Gastroesophageal sphincter (tissue), 4 donors: Measurements from ENCODE around the gene NFKB1. TPM values are rescaled to one million over a fixed set of nuclear protein-coding genes. Genes with fewer than 3 reads are reported as not detected.

Experiments used
- ATAC-seq: fragments of 150-250 bp; one replicate; pipeline ENCODE4 v1.9.1; 2016; ENCODE audit warnings: mild to moderate bottlenecking, moderate library complexity
- H3K27ac ChIP-seq, 4 donors: fragments of 200-600 bp; sonication (generic) in 3 of 4; 1 replicate in 3 of 4; 2 replicates in 1 of 4; pipeline ENCODE4 v1.5.1; 2016 to 2019
- H3K27me3 ChIP-seq: fragments of 200-600 bp; sonication (generic); one replicate; pipeline ENCODE4 v1.5.1; 2019
- H3K36me3 ChIP-seq, 2 donors: fragments of 200-600 bp; sonication (generic); one replicate each; pipeline ENCODE4 v1.5.1; 2019; ENCODE audit warnings: control low read depth in 1 of 2
- H3K4me1 ChIP-seq, 3 donors: fragments of 200-600 bp; sonication (generic); 1 replicate in 2 of 3; 2 replicates in 1 of 3; pipeline ENCODE4 v1.5.1; 2016 to 2019; ENCODE audit warnings: control low read depth in 2 of 3
- H3K4me3 ChIP-seq, 2 donors: fragments of 200-600 bp; sonication (generic); one replicate each; pipeline ENCODE4 v1.5.1; 2019; ENCODE audit warnings: mild to moderate bottlenecking in 1 of 2, moderate library complexity in 1 of 2
- H3K9me3 ChIP-seq, 3 donors: fragments of 200-600 bp; sonication (generic); one replicate each; pipeline ENCODE4 v1.5.1; 2017 to 2019; ENCODE audit warnings: control low read depth in 2 of 3
- EP300 ChIP-seq: sonication (generic); formaldehyde crosslinking; IDR thresholded peaks from one replicate; pipeline ENCODE4 v1.6.1; 2017; ENCODE audit warnings: antibody characterized with exemption, mild to moderate bottlenecking
- POLR2A ChIP-seq, 2 donors: fragments of 450-650 bp; IDR thresholded peaks; one replicate each; pipeline ENCODE4 v1.6.1; 2017; ENCODE audit warnings: antibody characterized with exemption in 2 of 2, mild to moderate bottlenecking in 2 of 2, moderate library complexity in 1 of 2
- POLR2AphosphoS5 ChIP-seq: sonication (generic); formaldehyde crosslinking; IDR thresholded peaks from one replicate; pipeline ENCODE4 v1.6.1; 2017; ENCODE audit warnings: antibody characterized with exemption
- WGBS, 2 donors: methylation state at CpG; one replicate each; pipeline ENCODE4 v1.1.5; 2018; ENCODE audit warnings: low coverage in 1 of 2; 5-methylcytosine and 5-hydroxymethylcytosine counted together
- total RNA-seq, 4 donors: library from RNA; depleted of rRNA; stranded (reverse); fragments of >200 nt; gene quantifications; one replicate each; pipeline ENCODE4 v1.1.0, GENCODE V29; 2016
- TF ChIP-seq, protein P1 (sequence below), 4 experiments: fragments of 200-600 bp in 2 of 4; fragments of 450-650 bp in 2 of 4; sonication (generic) in 1 of 4; IDR thresholded peaks; one replicate each; pipeline ENCODE4 v1.5.1; 2017 to 2019; ENCODE audit warnings: antibody characterized with exemption in 4 of 4, mild to moderate bottlenecking in 2 of 4, moderate library complexity in 2 of 4

The NFKB1 gene
- total RNA-seq, 4 donors from 2014 or later, result 27.6 to 50.1 (median 43.8) TPM

DNA sequence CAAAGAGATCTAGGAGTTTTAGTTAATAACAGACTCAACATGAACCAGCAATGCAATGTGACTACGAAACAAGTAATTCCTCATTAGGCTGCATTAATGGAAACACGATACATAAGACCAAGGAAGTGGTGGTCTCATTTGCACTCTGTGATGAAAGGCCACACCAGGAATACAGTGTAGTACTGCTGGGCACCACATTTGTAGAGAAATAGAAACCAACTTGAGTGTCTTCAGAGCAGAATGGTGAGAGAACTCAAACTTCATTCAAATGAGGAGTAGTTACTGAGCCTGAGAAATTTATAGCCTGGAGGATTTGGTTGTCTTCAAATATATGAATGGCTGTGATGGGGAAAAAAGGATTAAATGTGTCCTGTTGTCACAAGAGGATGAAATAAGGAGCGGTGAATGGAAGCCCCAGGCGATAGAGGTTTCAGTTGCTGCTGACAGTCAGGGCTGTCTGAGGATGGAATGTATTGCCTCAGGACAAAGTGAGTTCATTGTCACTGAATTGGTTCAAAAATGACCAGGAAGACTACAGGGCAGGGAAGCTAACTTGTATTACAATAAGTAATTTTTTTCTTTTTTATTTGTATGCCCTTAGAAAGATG, 50.9 kb downstream of the NFKB1 start:
- 93 to 95% methylated on average over 4 of the region's 4 CpGs for WGBS, 2 donors
- H3K4me1 ChIP-seq, result peaks cover 8 to 37% (median 14%) of the 10 kb centered on the region in 3 donors
- H3K27me3 ChIP-seq, result no peaks in the 10 kb centered on the region
- H3K9me3 ChIP-seq, result no peaks in the 10 kb centered on the region
- TF ChIP-seq, protein P1, sequence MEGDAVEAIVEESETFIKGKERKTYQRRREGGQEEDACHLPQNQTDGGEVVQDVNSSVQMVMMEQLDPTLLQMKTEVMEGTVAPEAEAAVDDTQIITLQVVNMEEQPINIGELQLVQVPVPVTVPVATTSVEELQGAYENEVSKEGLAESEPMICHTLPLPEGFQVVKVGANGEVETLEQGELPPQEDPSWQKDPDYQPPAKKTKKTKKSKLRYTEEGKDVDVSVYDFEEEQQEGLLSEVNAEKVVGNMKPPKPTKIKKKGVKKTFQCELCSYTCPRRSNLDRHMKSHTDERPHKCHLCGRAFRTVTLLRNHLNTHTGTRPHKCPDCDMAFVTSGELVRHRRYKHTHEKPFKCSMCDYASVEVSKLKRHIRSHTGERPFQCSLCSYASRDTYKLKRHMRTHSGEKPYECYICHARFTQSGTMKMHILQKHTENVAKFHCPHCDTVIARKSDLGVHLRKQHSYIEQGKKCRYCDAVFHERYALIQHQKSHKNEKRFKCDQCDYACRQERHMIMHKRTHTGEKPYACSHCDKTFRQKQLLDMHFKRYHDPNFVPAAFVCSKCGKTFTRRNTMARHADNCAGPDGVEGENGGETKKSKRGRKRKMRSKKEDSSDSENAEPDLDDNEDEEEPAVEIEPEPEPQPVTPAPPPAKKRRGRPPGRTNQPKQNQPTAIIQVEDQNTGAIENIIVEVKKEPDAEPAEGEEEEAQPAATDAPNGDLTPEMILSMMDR (IDR thresholded peaks at IDR 0.05), result no peak
- TF ChIP-seq POLR2AphosphoS5 (no peak), EP300 (no peak), POLR2A (IDR thresholded peaks at IDR 0.05) (no peak)
- no peak for ATAC-seq
- no peak overlapping the region for H3K4me3 ChIP-seq
- peaks cover 0 to 11% of the 10 kb centered on the region in 2 donors for H3K36me3 ChIP-seq
- no peak overlapping the region for H3K27ac ChIP-seq

DNA sequence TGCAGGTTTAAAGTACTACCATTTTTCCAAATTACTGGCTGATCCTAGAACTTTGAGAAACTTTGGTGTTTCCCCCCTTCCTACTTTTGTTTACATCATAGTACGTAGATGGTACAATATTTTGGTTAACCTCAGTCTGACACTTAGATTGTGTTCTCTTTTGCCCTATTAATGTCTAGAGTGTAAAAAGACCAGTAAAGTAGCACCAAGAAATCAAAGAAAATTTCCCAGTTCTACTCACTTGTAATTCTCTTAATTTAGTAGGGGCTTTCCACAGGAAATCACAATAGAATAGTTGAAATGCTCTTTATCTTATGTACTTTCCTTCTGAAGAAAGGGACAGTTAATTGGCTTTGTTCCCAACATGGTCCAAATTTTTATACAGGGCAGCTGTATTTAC, 51.6 kb downstream of the NFKB1 start:
- ATAC-seq, result no peak
- Histone ChIP-seq H3K4me1 (peaks cover 8 to 44% (median 14%) of the 10 kb centered on the region in 3 donors), H3K27me3 (no peaks in the 10 kb centered on the region), H3K4me3 (no peak overlapping the region), H3K27ac (peak overlapping the region in 1 of 4 donors; percentile 20), H3K36me3 (peaks cover 0 to 11% of the 10 kb centered on the region in 2 donors), H3K9me3 (no peaks in the 10 kb centered on the region)
- 0 to 23% methylated on average over 1 of the region's 1 CpG for WGBS, 2 donors
- TF ChIP-seq EP300, result no peak
- TF ChIP-seq, protein P1 (IDR thresholded peaks at IDR 0.05), result no peak
- no peak for TF ChIP-seq POLR2A (IDR thresholded peaks at IDR 0.05)
- TF ChIP-seq POLR2AphosphoS5, result no peak

DNA sequence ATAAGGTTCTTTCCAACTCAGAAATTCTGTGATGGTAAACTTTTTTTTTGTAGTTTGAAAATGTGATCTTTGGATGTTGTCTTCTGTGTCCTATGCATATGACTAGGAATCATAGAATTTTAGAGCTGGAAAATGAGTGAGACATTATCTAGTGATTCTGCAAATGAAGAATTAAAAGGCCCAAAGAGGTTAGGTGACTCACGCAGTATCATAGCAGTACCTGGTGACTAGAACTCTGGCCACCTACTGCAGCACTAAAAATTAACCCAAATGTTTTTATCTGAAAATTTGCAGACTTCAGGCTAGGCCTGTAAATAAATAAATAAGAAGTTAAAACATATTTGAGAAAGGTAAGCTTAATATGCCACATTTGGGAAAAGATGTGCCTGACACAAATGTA, 52.8 kb downstream of the NFKB1 start:
- ATAC-seq, result no peak

DNA sequence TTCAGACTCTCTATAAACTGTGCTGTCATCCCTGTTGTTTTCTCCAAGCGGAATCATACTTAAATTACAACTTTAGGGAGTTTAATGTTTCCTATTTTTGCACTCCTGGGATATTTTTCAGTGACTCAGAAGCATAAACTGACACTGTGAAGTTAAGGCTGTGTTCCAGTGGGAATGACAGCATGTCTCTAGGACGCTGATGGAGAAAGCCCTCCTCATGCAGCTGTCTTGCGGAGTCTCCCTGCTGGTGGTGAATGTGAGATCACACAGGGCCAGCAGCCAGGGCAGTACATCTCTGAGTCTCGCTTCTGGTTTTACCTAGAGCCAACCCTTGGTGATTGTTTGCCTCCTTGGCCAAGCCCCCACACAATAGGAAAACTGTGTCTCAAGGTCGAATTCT, 53.3 kb downstream of the NFKB1 start:
- no peaks in the 10 kb centered on the region for H3K9me3 ChIP-seq
- H3K27me3 ChIP-seq, result no peaks in the 10 kb centered on the region
- H3K4me1 ChIP-seq, result peaks cover 8 to 47% (median 14%) of the 10 kb centered on the region in 3 donors
- ATAC-seq, result peak; percentile 83
- no peaks in the 10 kb centered on the region for H3K36me3 ChIP-seq
- H3K4me3 ChIP-seq, result no peak overlapping the region
- WGBS, 2 donors, result 15 to 21% methylated on average over 5 of the region's 5 CpGs
- H3K27ac ChIP-seq, result peak overlapping the region in 3 of 4 donors; percentile 29 to 36 (median 35)
- TF ChIP-seq EP300, result no peak
- TF ChIP-seq, protein P1 (IDR thresholded peaks at IDR 0.05), result no peak
- no peak for TF ChIP-seq POLR2AphosphoS5
- TF ChIP-seq POLR2A (IDR thresholded peaks at IDR 0.05), result no peak

More for the DNA sequence above, 52.8 kb downstream of the NFKB1 start:
- no peaks in the 10 kb centered on the region for H3K9me3 ChIP-seq
- no peaks in the 10 kb centered on the region for H3K36me3 ChIP-seq
- 63 to 86% methylated on average over 1 of the region's 1 CpG for WGBS, 2 donors
- no peak for TF ChIP-seq POLR2A (IDR thresholded peaks at IDR 0.05)
- TF ChIP-seq, protein P1 (IDR thresholded peaks at IDR 0.05), result no peak
- no peak for TF ChIP-seq EP300
- no peak for TF ChIP-seq POLR2AphosphoS5
- H3K27me3 ChIP-seq, result no peaks in the 10 kb centered on the region
- no peak overlapping the region for H3K4me3 ChIP-seq
- H3K4me1 ChIP-seq, result peaks cover 8 to 44% (median 14%) of the 10 kb centered on the region in 3 donors
- peak overlapping the region in 3 of 4 donors; percentile 29 to 36 (median 35) for H3K27ac ChIP-seq

DNA sequence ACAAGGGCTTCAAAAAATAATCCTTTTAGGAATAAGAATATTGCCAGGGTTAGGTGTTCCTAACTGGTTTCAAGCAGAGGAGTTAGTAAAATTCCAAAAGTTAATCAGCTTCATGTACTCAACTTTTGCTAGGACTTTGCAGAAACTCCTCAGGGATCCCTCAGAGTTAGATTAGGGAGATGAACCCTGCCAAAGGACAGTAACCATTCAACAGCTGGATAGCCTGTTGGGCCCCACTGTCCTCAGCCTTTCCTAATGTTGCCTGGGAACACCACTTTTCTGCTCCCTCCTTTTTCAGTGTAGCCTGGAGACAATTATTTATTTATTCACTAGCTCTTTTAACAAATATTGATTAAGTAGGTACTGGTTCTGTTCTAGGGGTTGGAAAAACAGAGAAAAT, 53.8 kb downstream of the NFKB1 start:
- Histone ChIP-seq H3K4me3 (no peak overlapping the region), H3K27ac (peak overlapping the region in 3 of 4 donors; percentile 29 to 36 (median 35)), H3K9me3 (no peaks in the 10 kb centered on the region), H3K36me3 (no peaks in the 10 kb centered on the region), H3K4me1 (peaks cover 8 to 52% (median 14%) of the 10 kb centered on the region in 3 donors), H3K27me3 (no peaks in the 10 kb centered on the region)
- ATAC-seq, result no peak
- no peak for TF ChIP-seq POLR2A (IDR thresholded peaks at IDR 0.05)
- no peak for TF ChIP-seq EP300
- TF ChIP-seq, protein P1 (IDR thresholded peaks at IDR 0.05), result no peak
- no peak for TF ChIP-seq POLR2AphosphoS5
